Activated naive CD4-positive, alpha-beta T cell treated with anti-CD3 and anti-CD28 coated beads, Interleukin-2, amount 50 U/mL, for 72 hours (primary cell): ENCODE measurements around the gene POLE2. TPM values are rescaled to one million over a fixed set of nuclear protein-coding genes. Genes with fewer than 3 reads are reported as not detected.
A peak's percentile ranks its signal among the peaks of the same experiment; 100 is the strongest.
"Not testable (repeated sequence)": the region's sequence is repeated elsewhere in the genome, so short reads cannot be mapped to it uniquely, and the experiment has no call there.

Source experiments
- ATAC-seq, 2 donors: fragments of 150-1000 bp; cut with Tn5 transposase; 2 replicates each; pipeline ENCODE4 v1.10.0; 2021; ENCODE audit warnings: mild to moderate bottlenecking in 2 of 2, moderate library complexity in 2 of 2
- DNase-seq, 2 donors: peaks; one replicate each; pipeline ENCODE4 v3.0.0; 2021 to 2022; ENCODE audit warnings: low spot score in 2 of 2
- H3K27ac Mint-ChIP-seq, 2 donors: one replicate each; pipeline ENCODE4 v1.8.0; 2022; ENCODE audit warnings: mild to moderate bottlenecking in 2 of 2, mixed read lengths in 2 of 2
- H3K36me3 Mint-ChIP-seq, 2 donors: one replicate each; pipeline ENCODE4 v1.8.0; 2022; ENCODE audit warnings: mixed read lengths in 2 of 2
- H3K9me3 Mint-ChIP-seq, 2 donors: one replicate each; pipeline ENCODE4 v1.8.0; 2022; ENCODE audit warnings: mixed read lengths in 2 of 2
- total RNA-seq, 2 donors: library from RNA; stranded (reverse); gene quantifications; one replicate each; pipeline ENCODE4 v1.2.3, GENCODE V29; 2022

The POLE2 gene, protein sequence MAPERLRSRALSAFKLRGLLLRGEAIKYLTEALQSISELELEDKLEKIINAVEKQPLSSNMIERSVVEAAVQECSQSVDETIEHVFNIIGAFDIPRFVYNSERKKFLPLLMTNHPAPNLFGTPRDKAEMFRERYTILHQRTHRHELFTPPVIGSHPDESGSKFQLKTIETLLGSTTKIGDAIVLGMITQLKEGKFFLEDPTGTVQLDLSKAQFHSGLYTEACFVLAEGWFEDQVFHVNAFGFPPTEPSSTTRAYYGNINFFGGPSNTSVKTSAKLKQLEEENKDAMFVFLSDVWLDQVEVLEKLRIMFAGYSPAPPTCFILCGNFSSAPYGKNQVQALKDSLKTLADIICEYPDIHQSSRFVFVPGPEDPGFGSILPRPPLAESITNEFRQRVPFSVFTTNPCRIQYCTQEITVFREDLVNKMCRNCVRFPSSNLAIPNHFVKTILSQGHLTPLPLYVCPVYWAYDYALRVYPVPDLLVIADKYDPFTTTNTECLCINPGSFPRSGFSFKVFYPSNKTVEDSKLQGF
- total RNA-seq = 10 to 100 TPM; 46.1 to 47.6 TPM

DNA sequence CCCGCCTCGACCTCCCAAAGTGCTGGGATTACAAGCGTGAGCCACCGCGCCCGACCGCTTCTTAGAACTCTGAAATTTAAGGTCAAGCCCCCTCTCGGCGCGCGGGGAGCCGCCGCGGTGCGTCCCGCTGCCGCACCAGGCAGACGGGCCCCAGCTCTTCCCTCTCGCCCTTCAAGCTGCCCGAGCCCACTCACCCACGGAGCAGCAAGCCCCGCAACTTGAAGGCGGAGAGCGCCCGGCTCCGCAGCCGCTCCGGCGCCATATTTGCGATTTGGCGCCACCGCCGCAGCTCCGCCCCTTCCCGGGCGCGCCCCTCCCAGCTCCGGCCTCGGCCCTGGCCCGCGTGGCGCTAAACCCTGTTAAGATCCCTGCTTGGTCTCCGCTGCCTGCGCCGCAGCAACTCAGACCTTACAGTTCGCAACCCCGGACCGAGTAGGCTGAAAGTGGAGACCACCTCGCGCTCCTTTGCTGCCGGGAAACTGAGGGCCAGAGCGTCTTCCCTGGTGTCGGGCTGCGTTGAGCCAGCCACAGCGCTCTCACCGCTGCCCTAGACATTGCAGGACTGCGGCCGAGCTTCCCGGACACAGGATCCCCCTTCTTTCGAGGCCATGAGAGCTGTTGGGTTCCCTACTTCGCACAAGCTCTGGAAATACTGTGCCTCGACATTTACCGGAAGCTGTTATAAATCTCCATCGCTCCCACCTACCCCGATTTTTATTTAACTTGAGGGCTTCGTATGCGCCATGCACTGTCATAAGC is at the start of gene POLE2:
POLE2 (minus strand) TSS at position 273 of the 759 bp plus-strand sequence; CDS start at position 262, 11 bp downstream.
- no peaks in the 10 kb centered on the region for H3K9me3 Mint-ChIP-seq
- DNase-seq (peak; percentile 86), ATAC-seq (peak; percentile 89 to 90)
- H3K36me3 Mint-ChIP-seq = peaks cover 15 to 29% of the 10 kb centered on the region in 2 donors
- H3K27ac Mint-ChIP-seq = peak within 1 kb of the TSS; percentile 92 to 93

DNA sequence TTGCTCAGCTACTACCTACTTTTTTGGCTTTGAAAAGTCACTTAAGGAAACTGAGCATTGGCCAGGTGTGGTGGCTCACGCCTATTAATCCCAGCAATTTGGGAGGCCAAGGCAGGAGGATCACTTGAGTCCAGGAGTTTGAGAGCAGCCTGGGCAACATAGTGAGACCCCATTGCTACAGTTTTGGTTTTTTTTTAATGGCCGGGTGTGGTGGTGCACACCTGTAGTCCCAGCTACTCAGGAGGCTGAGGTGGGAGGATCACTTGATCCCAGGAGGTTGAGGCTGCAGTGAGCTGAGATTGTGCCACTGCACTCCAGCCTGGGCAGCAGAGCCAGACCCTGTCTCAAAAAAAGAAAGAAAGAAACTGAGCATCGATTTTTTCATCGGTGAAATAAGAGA is 47.7 kb upstream of the POLE2 start:
- ATAC-seq, H3K36me3 Mint-ChIP-seq, DNase-seq, H3K9me3 Mint-ChIP-seq, H3K27ac Mint-ChIP-seq: not testable (repeated sequence)

DNA sequence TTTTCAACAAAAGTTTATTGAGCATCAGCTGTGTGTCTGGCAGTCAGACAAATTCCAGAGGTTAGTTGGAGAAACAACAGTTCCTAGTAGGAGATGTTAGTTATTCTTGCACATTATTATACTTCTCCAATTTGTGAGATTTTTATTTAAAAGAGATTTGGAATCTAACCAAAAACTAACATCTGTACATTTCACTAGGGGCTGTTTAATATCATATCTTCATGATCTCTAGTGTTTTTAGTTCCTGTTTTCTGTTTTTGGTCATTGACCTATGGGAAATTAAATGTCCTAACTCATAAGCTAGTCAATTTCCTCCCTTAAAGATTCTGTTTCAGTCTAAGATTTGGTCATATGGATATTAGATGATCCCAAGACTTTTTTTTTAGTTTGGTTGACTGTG is 45.8 kb upstream of the POLE2 start:
- no peak overlapping the region for H3K27ac Mint-ChIP-seq
- H3K36me3 Mint-ChIP-seq = no peaks in the 10 kb centered on the region
- ATAC-seq (no peak), DNase-seq (no peak)
- H3K9me3 Mint-ChIP-seq = no peaks in the 10 kb centered on the region

DNA sequence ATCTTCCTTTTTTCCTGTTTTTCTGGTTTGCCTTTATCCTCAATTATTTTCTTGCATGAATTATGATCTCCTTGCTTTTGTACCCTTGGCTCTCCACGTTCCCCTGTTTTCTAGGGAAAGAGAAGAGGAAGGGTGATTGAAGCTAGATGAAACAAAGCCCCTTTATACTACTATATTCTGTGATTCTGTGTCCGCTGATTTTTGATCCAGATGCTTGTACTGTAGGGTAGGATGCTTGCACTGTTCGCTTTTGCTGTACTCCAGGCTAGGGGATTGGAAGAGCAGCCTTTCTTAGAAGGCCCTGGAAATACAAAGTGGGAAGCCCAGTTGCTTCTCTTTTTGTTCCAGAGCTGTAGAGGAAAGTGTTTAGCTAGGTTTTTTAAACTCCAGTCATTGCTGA is 44.9 kb upstream of the POLE2 start:
- no peaks in the 10 kb centered on the region for H3K9me3 Mint-ChIP-seq
- no peak overlapping the region for H3K27ac Mint-ChIP-seq
- no peaks in the 10 kb centered on the region for H3K36me3 Mint-ChIP-seq
- DNase-seq = no peak
- ATAC-seq = no peak

DNA sequence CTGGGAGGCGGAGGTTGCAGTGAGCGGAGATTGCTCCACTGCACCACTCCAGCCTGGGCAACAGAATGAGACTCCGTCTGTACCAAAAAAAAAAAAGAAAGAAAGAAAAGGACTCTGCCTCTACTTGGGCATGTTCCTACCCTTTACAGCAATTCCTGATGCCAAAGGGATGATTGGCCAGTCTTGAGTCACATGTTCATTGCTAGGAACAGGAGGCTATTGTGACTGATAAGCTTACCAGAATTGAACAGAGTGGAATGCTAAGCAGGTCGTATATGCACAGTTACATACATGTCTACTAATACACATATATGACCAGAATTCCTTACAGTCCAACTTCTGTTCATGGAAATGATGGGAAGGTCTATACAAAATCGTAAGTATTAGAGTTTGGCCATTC is 39.2 kb upstream of the POLE2 start:
- no peak overlapping the region for H3K27ac Mint-ChIP-seq
- H3K36me3 Mint-ChIP-seq = peaks cover 4% of the 10 kb centered on the region in 2 donors
- DNase-seq (no peak), ATAC-seq (no peak)
- H3K9me3 Mint-ChIP-seq = no peaks in the 10 kb centered on the region

DNA sequence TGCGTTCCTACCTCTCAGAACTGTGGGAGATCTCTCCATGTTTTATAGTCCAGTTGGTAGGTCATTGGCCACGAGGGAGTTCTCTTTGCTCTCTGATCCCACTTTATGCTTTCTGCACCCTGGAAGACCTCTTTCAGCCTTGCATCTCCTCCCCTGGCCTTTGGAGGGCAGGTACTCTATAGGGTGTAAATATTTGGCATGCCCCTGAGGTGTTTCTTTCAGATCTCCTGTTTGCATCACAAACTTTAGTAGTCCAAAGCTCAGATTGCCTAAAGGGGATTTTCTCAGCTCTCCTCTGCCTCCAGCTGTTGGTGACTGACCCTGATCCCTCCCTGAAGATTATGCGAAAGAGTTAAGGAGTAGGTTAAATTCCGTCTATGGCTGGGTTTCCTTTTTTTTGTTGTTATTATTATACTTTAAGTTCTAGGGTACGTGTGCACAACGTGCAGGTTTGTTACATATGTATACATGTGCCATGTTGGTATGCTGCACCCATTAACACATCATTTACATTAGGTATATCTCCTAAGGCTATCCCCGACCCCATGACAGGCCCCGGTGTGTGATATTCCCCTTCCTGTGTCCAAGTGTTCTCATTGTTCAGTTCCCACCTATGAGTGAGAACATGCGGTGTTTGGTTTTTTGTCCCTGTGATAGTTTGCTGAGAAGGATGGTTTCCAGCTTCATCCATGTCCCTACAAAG is 33.9 kb upstream of the POLE2 start:
- not testable (repeated sequence) for H3K27ac Mint-ChIP-seq, DNase-seq, H3K9me3 Mint-ChIP-seq, ATAC-seq
- peaks cover 5 to 21% of the 10 kb centered on the region in 2 donors for H3K36me3 Mint-ChIP-seq

DNA sequence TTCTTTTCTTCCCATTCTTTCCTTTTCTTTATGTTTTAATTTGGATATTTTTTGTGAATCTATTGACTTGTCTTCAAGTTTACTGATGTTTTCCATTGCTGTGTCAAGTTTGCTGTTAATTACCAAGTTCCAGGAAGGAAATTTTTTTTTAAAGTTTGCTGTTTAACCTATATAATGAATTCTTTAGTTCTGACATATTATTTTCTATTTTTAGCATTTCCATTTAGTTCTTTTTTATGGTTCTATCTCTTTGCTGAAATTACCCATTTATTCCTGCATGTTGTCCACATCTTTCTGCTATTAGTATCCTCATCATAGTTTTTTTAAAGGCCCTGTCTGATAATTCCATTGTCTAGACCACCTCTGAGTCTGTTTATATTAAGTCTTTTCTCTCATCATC is 32.7 kb upstream of the POLE2 start:
- H3K9me3 Mint-ChIP-seq = peaks cover 0 to 9% of the 10 kb centered on the region in 2 donors
- no peak overlapping the region for H3K27ac Mint-ChIP-seq
- ATAC-seq (no peak), DNase-seq (no peak)
- H3K36me3 Mint-ChIP-seq = peaks cover 5 to 21% of the 10 kb centered on the region in 2 donors

DNA sequence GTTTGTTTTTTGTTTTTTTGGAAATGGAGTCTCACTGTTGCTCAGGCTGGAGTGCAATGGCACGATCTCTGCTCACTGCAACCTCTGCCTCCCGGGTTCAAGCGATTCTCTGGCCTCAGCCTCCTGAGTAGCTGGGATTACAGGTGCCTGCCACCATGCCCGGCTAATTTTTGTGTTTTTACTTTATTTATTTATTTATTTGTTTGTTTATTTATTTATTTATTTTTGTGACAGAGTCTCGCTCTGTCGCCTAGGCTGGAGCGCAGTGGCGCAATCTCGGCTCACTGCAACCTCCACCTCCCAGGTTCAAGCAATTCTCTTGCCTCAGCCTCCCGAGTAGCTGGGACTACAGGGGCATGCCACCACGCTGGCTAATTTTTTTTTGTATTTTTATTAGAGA is 23.0 kb upstream of the POLE2 start:
- H3K9me3 Mint-ChIP-seq, H3K36me3 Mint-ChIP-seq, ATAC-seq, DNase-seq, H3K27ac Mint-ChIP-seq: not testable (repeated sequence)

DNA sequence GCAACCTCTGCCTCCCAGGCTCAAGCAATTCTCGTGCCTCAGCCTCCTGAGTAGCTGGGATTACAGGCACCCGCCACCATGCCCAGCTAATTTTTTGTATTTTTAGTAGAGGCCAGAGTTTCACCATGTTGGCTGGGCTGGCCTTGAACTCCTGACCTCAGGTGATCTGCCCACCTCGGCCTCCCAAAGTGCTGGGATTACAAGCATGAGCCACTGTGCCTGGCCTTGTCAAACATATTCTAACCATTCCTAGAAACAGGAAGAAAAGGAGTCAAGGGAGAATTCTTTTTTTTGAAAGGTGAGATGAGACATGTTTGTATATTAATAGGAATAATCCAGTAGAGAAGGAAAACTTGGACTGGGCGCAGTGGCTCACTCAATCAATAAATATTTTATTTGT is 16.5 kb upstream of the POLE2 start:
- not testable (repeated sequence) for H3K27ac Mint-ChIP-seq, DNase-seq

DNA sequence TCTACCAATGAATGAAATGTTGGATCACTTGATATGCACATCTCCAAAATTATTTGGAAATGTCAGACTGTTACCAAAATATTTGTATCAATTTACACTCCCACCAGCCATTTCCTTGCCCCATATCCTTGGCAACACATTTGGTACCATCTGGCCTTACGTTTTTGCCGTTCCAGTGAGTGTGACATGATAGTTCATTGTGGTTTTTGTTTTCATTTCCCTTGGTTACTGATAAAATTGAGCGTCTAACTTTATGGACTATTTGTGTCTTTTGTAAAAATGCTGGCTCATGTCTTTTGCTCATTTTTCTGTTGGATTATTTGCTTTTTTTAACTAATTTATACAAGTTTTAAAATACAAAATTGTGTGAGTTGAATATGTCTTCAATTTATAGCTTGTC is 16.0 kb upstream of the POLE2 start:
- DNase-seq = no peak
- peaks cover 0 to 5% of the 10 kb centered on the region in 2 donors for H3K9me3 Mint-ChIP-seq
- H3K36me3 Mint-ChIP-seq = peaks cover 0 to 4% of the 10 kb centered on the region in 2 donors

More for the DNA sequence above, 16.5 kb upstream of the POLE2 start:
- not testable (repeated sequence) for ATAC-seq, H3K9me3 Mint-ChIP-seq, H3K36me3 Mint-ChIP-seq

DNA sequence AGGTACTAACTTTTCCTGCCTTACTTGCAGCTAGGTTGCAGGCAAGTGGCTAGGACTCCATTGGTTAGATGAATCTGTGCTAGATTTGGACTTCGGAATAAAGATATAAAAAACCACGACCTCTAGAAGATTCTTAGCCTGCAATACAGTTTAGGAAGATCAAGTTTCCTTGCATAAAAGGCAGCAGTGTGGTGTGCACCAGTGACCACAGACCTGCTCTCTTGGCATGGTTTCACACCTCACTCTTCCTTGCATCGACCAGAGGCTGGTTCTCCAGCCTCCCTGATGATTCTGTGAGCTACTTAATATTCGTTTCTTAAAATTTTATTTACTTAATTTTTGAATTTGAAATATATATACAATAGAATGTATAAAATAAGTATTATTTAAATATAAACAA is 14.7 kb upstream of the POLE2 start:
- ATAC-seq (no peak), DNase-seq (no peak)
- H3K9me3 Mint-ChIP-seq = peaks cover 0 to 5% of the 10 kb centered on the region in 2 donors
- no peak overlapping the region for H3K27ac Mint-ChIP-seq
- H3K36me3 Mint-ChIP-seq = peaks cover 0 to 4% of the 10 kb centered on the region in 2 donors

More for the DNA sequence above, 16.0 kb upstream of the POLE2 start:
- no peak for ATAC-seq
- no peak overlapping the region for H3K27ac Mint-ChIP-seq

DNA sequence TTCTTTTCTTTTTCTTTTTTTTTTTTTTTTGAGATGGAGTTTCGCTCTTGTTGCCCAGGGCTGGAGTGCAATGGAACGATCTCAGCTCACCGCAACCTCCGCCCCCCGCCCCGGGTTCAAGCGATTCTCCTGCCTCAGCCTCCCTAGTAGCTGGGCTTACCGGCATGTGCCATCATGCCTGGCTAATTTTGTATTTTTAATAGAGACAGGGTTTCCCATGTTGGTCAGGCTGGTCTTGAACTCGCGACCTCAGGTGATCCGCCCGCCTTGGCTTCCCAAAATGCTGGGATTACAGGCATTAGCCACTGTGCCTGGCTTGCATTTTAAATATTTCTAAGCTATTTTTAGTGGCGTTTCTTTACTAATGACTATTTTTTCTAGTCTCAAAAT is 5.7 kb upstream of the POLE2 start:
- not testable (repeated sequence) for H3K36me3 Mint-ChIP-seq, ATAC-seq, H3K9me3 Mint-ChIP-seq, DNase-seq
- H3K27ac Mint-ChIP-seq = peak overlapping the region; percentile 65 to 74

DNA sequence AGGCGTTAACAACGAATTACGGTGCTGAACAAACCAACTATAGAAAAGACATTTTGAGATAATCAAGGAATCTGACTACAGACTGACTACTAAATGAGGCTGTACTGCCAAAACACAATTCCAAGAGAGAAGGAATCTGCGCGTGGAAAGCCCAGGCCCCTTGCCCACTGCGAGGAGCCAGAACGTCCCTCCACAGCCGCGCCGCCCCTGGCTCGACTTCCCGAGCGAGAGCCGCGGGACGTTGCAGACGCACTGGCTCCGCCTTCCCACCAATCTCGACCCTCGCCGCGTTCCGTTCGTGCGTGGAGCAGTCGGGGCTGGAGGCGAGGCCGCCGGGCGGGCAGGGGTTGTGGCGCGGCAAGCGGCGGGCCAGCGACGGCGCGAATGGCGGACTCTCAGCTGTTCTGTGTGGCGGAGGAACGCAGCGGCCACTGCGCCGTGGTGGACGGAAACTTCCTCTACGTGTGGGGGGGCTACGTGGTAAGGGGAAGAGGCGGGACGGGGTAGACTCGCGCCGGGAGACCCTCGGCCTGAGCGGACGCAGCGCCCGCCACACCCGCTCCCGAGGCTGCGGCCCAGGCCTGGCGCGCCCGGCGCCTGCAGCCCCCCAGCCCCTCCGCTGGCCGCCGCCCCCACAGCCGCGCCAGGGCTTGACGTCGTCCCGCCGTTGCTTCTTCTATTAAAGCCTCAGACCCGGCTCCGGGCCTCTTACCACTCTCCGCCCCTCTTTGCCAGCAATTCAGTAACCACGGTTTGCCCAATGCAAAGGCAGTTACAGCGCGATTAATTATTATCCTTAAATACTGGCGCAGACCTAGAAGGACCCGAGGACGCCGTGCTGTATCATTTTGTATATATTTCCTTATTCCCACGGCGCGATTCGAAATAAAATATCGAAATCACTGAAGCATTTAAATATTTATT is 5.1 kb upstream of the POLE2 start, which contains the start of gene KLHDC1:
KLHDC1 (plus strand) TSS at position 310 of the 924 bp plus-strand sequence; CDS start at position 385, 75 bp downstream.
- DNase-seq (peak; percentile 68 to 73), ATAC-seq (peak; percentile 67 to 69)
- Mint-ChIP-seq H3K9me3 (no peaks in the 10 kb centered on the region), H3K27ac (peak within 1 kb of the TSS; percentile 74 to 94), H3K36me3 (peaks cover 0 to 12% of the 10 kb centered on the region in 2 donors)

DNA sequence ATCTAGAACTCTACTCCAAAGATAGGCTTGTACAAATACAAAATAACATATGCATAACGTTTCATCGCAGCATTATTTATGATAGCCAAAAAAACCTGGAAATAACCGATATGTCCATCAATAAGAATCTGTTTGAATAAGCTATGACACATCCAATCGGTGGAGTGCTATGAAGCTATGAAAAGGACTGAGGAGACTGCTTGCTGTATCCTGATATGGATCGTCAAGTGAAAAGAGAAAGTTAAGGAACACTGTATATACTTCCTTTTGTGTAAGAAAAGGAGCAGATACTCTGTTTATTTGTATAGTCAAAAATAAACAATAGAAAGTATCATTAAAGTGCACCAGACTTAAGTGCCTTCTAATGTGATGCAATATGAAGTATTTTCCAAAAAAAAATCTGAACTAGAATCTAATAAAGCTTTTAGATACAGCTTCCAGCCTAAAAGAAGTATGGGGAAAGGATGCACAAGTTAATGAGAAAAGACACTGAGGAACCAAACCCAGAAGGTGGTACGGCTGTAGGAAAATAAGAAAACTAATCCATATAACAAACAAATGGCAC is 4.3 kb upstream of the POLE2 start:
- no peak for ATAC-seq

DNA sequence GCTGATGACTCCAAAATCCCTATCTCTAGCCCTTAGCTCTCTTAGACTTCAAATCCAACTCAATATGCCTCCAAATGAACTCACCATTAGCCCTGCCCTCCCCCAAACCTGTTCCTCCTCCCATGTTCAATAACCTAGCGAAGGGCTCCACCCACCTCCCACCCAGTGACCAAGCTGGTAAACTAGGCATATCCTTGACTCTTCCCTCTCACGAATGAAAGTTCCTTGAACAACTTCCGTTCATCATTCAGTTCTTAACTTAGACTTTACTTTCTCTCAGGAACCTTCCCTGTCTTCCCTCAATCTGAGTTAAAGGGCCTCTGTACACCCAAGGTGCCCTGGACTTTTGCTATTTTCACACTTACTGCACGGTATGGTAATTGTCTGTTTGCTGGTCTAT is 3.0 kb upstream of the POLE2 start:
- DNase-seq (no peak), ATAC-seq (no peak)
- Mint-ChIP-seq H3K9me3 (no peaks in the 10 kb centered on the region), H3K27ac (no peak overlapping the region), H3K36me3 (peaks cover 15 to 29% of the 10 kb centered on the region in 2 donors)

More for the DNA sequence above, 4.3 kb upstream of the POLE2 start:
- no peaks in the 10 kb centered on the region for H3K9me3 Mint-ChIP-seq
- peaks cover 5 to 19% of the 10 kb centered on the region in 2 donors for H3K36me3 Mint-ChIP-seq
- H3K27ac Mint-ChIP-seq = peak overlapping the region; percentile 23 to 74
- no peak for DNase-seq
